Heart right ventricle (tissue), 16 donors: ENCODE results near the gene ZNF516. TPM values are rescaled to one million over a fixed set of nuclear protein-coding genes. Genes with fewer than 3 reads are reported as not detected.

ENCODE experiments used
- ATAC-seq, 8 donors: fragments of 200-7000 bp; cut with Tn5 transposase; one replicate each; pipeline ENCODE4 v1.9.1; 2020; ENCODE audit warnings: mild to moderate bottlenecking in 8 of 8, moderate library complexity in 8 of 8, moderate number of reproducible peaks in 1 of 8
- DNase-seq, 2 donors: peaks; one replicate each; pipeline ENCODE4 v3.0.0-alpha.2; 2020
- H3K27ac ChIP-seq, 10 donors: fragments of 200-600 bp; sonication (generic) in 2 of 10; one replicate each; pipeline versions ENCODE4 v1.5.0 to v1.8.0; 2020 to 2022; ENCODE audit warnings: mild to moderate bottlenecking in 3 of 10
- H3K27me3 ChIP-seq, 7 donors: fragments of 200-600 bp; one replicate each; pipeline ENCODE4 v1.8.0; 2021 to 2022; ENCODE audit warnings: mild to moderate bottlenecking in 2 of 7
- H3K36me3 ChIP-seq, 9 donors: fragments of 200-600 bp; sonication (generic) in 1 of 9; one replicate each; pipeline versions ENCODE4 v1.5.0 to v1.8.0; 2020 to 2022; ENCODE audit warnings: mild to moderate bottlenecking in 2 of 9
- H3K4me1 ChIP-seq, 9 donors: fragments of 200-600 bp; sonication (generic) in 1 of 9; one replicate each; pipeline versions ENCODE4 v1.5.0 to v1.8.0; 2020 to 2022; ENCODE audit warnings: mild to moderate bottlenecking in 4 of 9
- H3K4me3 ChIP-seq, 10 donors: fragments of 200-600 bp; sonication (generic) in 2 of 10; one replicate each; pipeline versions ENCODE4 v1.5.0 to v1.8.0; 2020 to 2022; ENCODE audit warnings: mild to moderate bottlenecking in 7 of 10, moderate library complexity in 2 of 10
- H3K9me3 ChIP-seq, 11 donors: fragments of 200-600 bp in 10 of 11; sonication (generic) in 2 of 11; one replicate each; pipeline versions ENCODE4 v1.5.0 to v1.8.0; 2013 to 2022; ENCODE audit warnings: mild to moderate bottlenecking in 2 of 11, control low read depth in 1 of 11, moderate library complexity in 1 of 11
- CTCF ChIP-seq, 9 donors: fragments of 200-600 bp; sonication (generic) in 2 of 9; IDR thresholded peaks; one replicate each; pipeline versions ENCODE4 v1.5.0 to v1.8.0; 2021 to 2022; ENCODE audit warnings: antibody characterized with exemption in 9 of 9, mild to moderate bottlenecking in 5 of 9, moderate library complexity in 1 of 9
- WGBS, 2 donors: extraction: QIAGEN DNeasy Blood & Tissue Kit; methylation state at CpG; one replicate each; pipeline ENCODE4 v1.1.7; 2013; ENCODE audit warnings: inconsistent platforms in 1 of 2; 5-methylcytosine and 5-hydroxymethylcytosine counted together
- intact Hi-C, 10 donors: fragments of 100-400 bp; cut with DNase I; formaldehyde crosslinking; loops; one replicate each; pipeline versions ENCODE4 v1.11.1 to v1.14.2; 2022
- polyA plus RNA-seq, 2 donors: library from polyadenylated mRNA; stranded (reverse); fragments of 200-250 nt; gene quantifications; one replicate each; pipeline ENCODE4 v1.2.3, GENCODE V29; 2013
- total RNA-seq, 10 donors: library from RNA; stranded (reverse); fragmentation: NEBNext Ultra II Directional in 3 of 10; extraction: Animal tissue kit (Norgen Biotek cat#: 25700) in 3 of 10; gene quantifications; one replicate each; pipeline versions ENCODE4 v1.2.1 to v1.2.4, GENCODE V29; 2021 to 2023
- donor health status: Arrhythmogenic right ventricular cardiomyopathy.
- donor health status: ischemic (EF 13 %, LVEDD 7.1; RV severe dilation, severe dysfunction).
- donor health status: healthy with polysubstance abuse.
- donor health status: DM: no; HTN: yes; CAD: no.
- donor health status: DM: no; HTN: no; CAD: no.
- donor health status: ischemic (EF 25% LVEDD 6.9; RV normal size, moderate dysfunction).
- donor health status: ischemic (EF 25% LVEDD 5.7; RV mildly dilated, moderate dysfunction).
- donor health status: healthy.
- donor health status: DM: yes; HTN: yes; CAD: no.
- donor health status: Ischemic cardiomyopathy.
- donor health status: ischemic (EF 35%, LVEDD 5.7; RV mildly dilated, moderate dysfunction).
- donor health status: nonischemic (EF 11% LVEDD 7.7; RV severe dilation, severe dysfunction).
- donor health status: DM: yes; HTN: yes; CAD: no.
- donor health status: PGD.
- donor health status: ischemic (EF 29% LVEDD 5.4; RV normal size, mild dysfunction).
- donor health status: nonischemic (EF 23%, LVEDD 6.1; RV moderate dilation, normal function).

ZNF516 gene
- total and polyA plus RNA-seq, 12 donors: 2.6 to 24.8 (median 17.3) TPM

- ATAC-seq: no peak
- H3K4me3 ChIP-seq: no peak overlapping the region
- no peak overlapping the region for H3K27ac ChIP-seq
- intact Hi-C loops: no loop called here
- DNase-seq: no peak
- no peaks in the 10 kb centered on the region for H3K9me3 ChIP-seq
- peaks cover 0 to 23% (median 4%) of the 10 kb centered on the region in 7 donors for H3K27me3 ChIP-seq
- no peak for TF ChIP-seq CTCF (IDR thresholded peaks at IDR 0.05)
- peaks cover 0 to 12% (median 4%) of the 10 kb centered on the region in 9 donors for H3K4me1 ChIP-seq
- H3K36me3 ChIP-seq: no peaks in the 10 kb centered on the region
- 95% methylated on average over 8 of the region's 8 CpGs for WGBS, 2 donors
These were observed 37.8 kb upstream of the ZNF516 start for GRCh38 chr18:76532875-76533274.

GRCh38 chr18:76530846-76531245 lies 35.8 kb upstream of the ZNF516 start:
- DNase-seq (no peak), ATAC-seq (no peak)
- no peak overlapping the region for H3K27ac ChIP-seq
- intact Hi-C loops: no loop called here
- H3K4me3 ChIP-seq: no peak overlapping the region
- H3K27me3 ChIP-seq: peaks cover 0 to 33% (median 14%) of the 10 kb centered on the region in 7 donors
- WGBS, 2 donors: 90 to 91% methylated on average over 9 of the region's 9 CpGs
- H3K36me3 ChIP-seq: no peaks in the 10 kb centered on the region
- TF ChIP-seq CTCF (IDR thresholded peaks at IDR 0.05): no peak
- H3K4me1 ChIP-seq: peaks cover 0 to 12% (median 4%) of the 10 kb centered on the region in 9 donors
- H3K9me3 ChIP-seq: no peaks in the 10 kb centered on the region

- no peak for TF ChIP-seq CTCF (IDR thresholded peaks at IDR 0.05)
- DNase-seq: no peak
- H3K4me3 ChIP-seq: no peak overlapping the region
- H3K27ac ChIP-seq: no peak overlapping the region
- H3K4me1 ChIP-seq: peaks cover 0 to 16% (median 4%) of the 10 kb centered on the region in 9 donors
- 96 to 98% methylated on average over 11 of the region's 11 CpGs for WGBS, 2 donors
- no peaks in the 10 kb centered on the region for H3K9me3 ChIP-seq
- intact Hi-C loops: no loop called here
- ATAC-seq: no peak
- H3K36me3 ChIP-seq: no peaks in the 10 kb centered on the region
- peaks cover 0 to 33% (median 14%) of the 10 kb centered on the region in 7 donors for H3K27me3 ChIP-seq
These were observed 35.3 kb upstream of the ZNF516 start for GRCh38 chr18:76530391-76530790.

- intact Hi-C loops: no loop called here
- no peak for ATAC-seq
- Histone ChIP-seq H3K4me1 (peaks cover 0 to 17% (median 7%) of the 10 kb centered on the region in 9 donors), H3K9me3 (no peaks in the 10 kb centered on the region), H3K36me3 (no peaks in the 10 kb centered on the region), H3K4me3 (peak overlapping the region in 7 of 10 donors; percentile 25 to 53 (median 46)), H3K27ac (peak overlapping the region in 4 of 10 donors; percentile 31 to 65 (median 45)), H3K27me3 (peaks cover 0 to 40% (median 21%) of the 10 kb centered on the region in 7 donors)
- TF ChIP-seq CTCF (IDR thresholded peaks at IDR 0.05): no peak
- DNase-seq: no peak
- 83 to 89% methylated on average over 23 of the region's 23 CpGs for WGBS, 2 donors
These were observed 34.4 kb upstream of the ZNF516 start for GRCh38 chr18:76529433-76529811.
